HG03097 (cell line): ENCODE data around the gene ZNRF2.

Experiments
- ATAC-seq: cut with Tn5 transposase; IDR thresholded peaks from one replicate; pipeline ENCODE4 v1.9.1; 2021; ENCODE audit not compliant: unreplicated experiment, low FRiP score

The ZNRF2 gene

GRCh38 chr7:30284298-30285066 lies at the start of gene ZNRF2:
Gene ZNRF2 (plus strand): TSS chr7:30284597. CDS start chr7:30285358, 761 bp downstream.
- ATAC-seq = peak; percentile 82

GRCh38 chr7:30237271-30237695 lies 47.1 kb upstream of the ZNRF2 start:
- ATAC-seq = no peak

GRCh38 chr7:30238721-30239441 lies 45.5 kb upstream of the ZNRF2 start:
- ATAC-seq = no peak

- no peak for ATAC-seq
These were observed 44.1 kb upstream of the ZNRF2 start for GRCh38 chr7:30240106-30240800.

- no peak for ATAC-seq
These were observed 42.6 kb upstream of the ZNRF2 start for GRCh38 chr7:30241767-30242166.

- no peak for ATAC-seq
These were observed 40.1 kb upstream of the ZNRF2 start for GRCh38 chr7:30244340-30244739.

- ATAC-seq = no peak
These were observed 38.5 kb upstream of the ZNRF2 start for GRCh38 chr7:30245913-30246312.

- no peak for ATAC-seq
These were observed 38.0 kb upstream of the ZNRF2 start for GRCh38 chr7:30246392-30246791.

GRCh38 chr7:30247541-30248401 lies 36.6 kb upstream of the ZNRF2 start:
- no peak for ATAC-seq

- ATAC-seq = no peak
These were observed 35.1 kb upstream of the ZNRF2 start for GRCh38 chr7:30249316-30249715.

GRCh38 chr7:30249986-30250774 lies 34.2 kb upstream of the ZNRF2 start:
- ATAC-seq = no peak

- ATAC-seq = no peak
These were observed 32.6 kb upstream of the ZNRF2 start for GRCh38 chr7:30251708-30252329.

- ATAC-seq = no peak
These were observed 31.3 kb upstream of the ZNRF2 start for GRCh38 chr7:30252885-30253795.

- no peak for ATAC-seq
These were observed 30.6 kb upstream of the ZNRF2 start for GRCh38 chr7:30253796-30254165.

GRCh38 chr7:30254248-30254647 lies 30.1 kb upstream of the ZNRF2 start:
- ATAC-seq = no peak

- ATAC-seq = no peak
These were observed 29.7 kb upstream of the ZNRF2 start for GRCh38 chr7:30254717-30255063.

- ATAC-seq = no peak
These were observed 29.2 kb upstream of the ZNRF2 start for GRCh38 chr7:30255064-30255769.

GRCh38 chr7:30256349-30256858 lies 28.0 kb upstream of the ZNRF2 start:
- no peak for ATAC-seq
